GM23338 (cell line): ENCODE results near the gene SCAPER. TPM values are rescaled to one million over a fixed set of nuclear protein-coding genes. Genes with fewer than 3 reads are reported as not detected.

Experiments used
- ATAC-seq: fragments of 200-7000 bp; cut with Tn5 transposase; 3 replicates; pipeline ENCODE4 v1.9.1; 2020
- DNase-seq: peaks from one replicate; pipeline ENCODE4 v3.0.0-alpha.2; 2015; ENCODE audit warnings: low spot score
- H2AFZ ChIP-seq: fragments of 200-600 bp; sonication (generic); 2 replicates; pipeline ENCODE4 v1.8.0; 2016; ENCODE audit warnings: antibody characterized with exemption, mild to moderate bottlenecking, moderate library complexity
- H3F3A ChIP-seq: fragments of 200-600 bp; sonication (generic); replicated peaks from 2 replicates; pipeline ENCODE4 v1.8.0; 2017; ENCODE audit warnings: antibody characterized with exemption, mixed run types, low read depth
- H3K27ac ChIP-seq: fragments of 200-600 bp; sonication (generic); 2 replicates; pipeline ENCODE4 v1.6.1; 2016; ENCODE audit warnings: low read depth
- H3K27me3 ChIP-seq: fragments of 200-600 bp; sonication (generic); 2 replicates; pipeline ENCODE4 v1.8.0; 2016; ENCODE audit warnings: mild to moderate bottlenecking, mixed run types, moderate library complexity; ENCODE audit not compliant: insufficient read depth
- H3K36me3 ChIP-seq: fragments of 200-600 bp; sonication (generic); 2 replicates; pipeline ENCODE4 v1.8.0; 2016; ENCODE audit warnings: mild to moderate bottlenecking; ENCODE audit not compliant: insufficient read depth
- H3K4me1 ChIP-seq: fragments of 200-600 bp; sonication (generic); 2 replicates; pipeline ENCODE4 v1.8.0; 2016; ENCODE audit warnings: mild to moderate bottlenecking, moderate library complexity; ENCODE audit not compliant: insufficient read depth
- H3K4me2 ChIP-seq: fragments of 200-600 bp; sonication (generic); 2 replicates; pipeline ENCODE4 v1.7.1; 2017; ENCODE audit warnings: mixed run types
- H3K4me3 ChIP-seq: fragments of 200-600 bp; sonication (generic); 2 replicates; pipeline ENCODE4 v1.6.1; 2016; ENCODE audit warnings: mixed run types
- H3K79me2 ChIP-seq: fragments of 200-600 bp; sonication (generic); replicated peaks from 2 replicates; pipeline ENCODE4 v1.8.0; 2017; ENCODE audit warnings: mild to moderate bottlenecking; ENCODE audit not compliant: insufficient read depth
- H3K9me2 ChIP-seq: fragments of 200-600 bp; sonication (generic); 2 replicates; pipeline ENCODE4 v1.8.0; 2017; ENCODE audit not compliant: insufficient read depth
- H4K20me1 ChIP-seq: fragments of 200-600 bp; sonication (generic); replicated peaks from 2 replicates; pipeline ENCODE4 v1.8.0; 2017; ENCODE audit warnings: mild to moderate bottlenecking; ENCODE audit not compliant: insufficient read depth
- H3K27ac Mint-ChIP-seq: 2 replicates; pipeline ENCODE4 v1.8.0; 2020; ENCODE audit warnings: inconsistent platforms, mild to moderate bottlenecking, moderate library complexity, mixed read lengths
- H3K27me3 Mint-ChIP-seq: 3 replicates; pipeline ENCODE4 v1.8.0; 2022; ENCODE audit warnings: low read depth, mild to moderate bottlenecking, moderate library complexity, mixed read lengths, inconsistent platforms; ENCODE audit not compliant: insufficient read depth, poor library complexity
- H3K36me3 Mint-ChIP-seq: 3 replicates; pipeline ENCODE4 v1.8.0; 2021; ENCODE audit warnings: low read depth, mild to moderate bottlenecking, inconsistent platforms, moderate library complexity, mixed read lengths
- H3K4me1 Mint-ChIP-seq: 3 replicates; pipeline ENCODE4 v1.8.0; 2020; ENCODE audit warnings: mild to moderate bottlenecking, inconsistent platforms, mixed read lengths
- H3K4me3 Mint-ChIP-seq: 3 replicates; pipeline ENCODE4 v1.8.0; 2021; ENCODE audit warnings: moderate library complexity, mild to moderate bottlenecking, inconsistent platforms, mixed read lengths
- H3K9me3 Mint-ChIP-seq: 3 replicates; pipeline ENCODE4 v1.8.0; 2020; ENCODE audit warnings: moderate library complexity, mild to moderate bottlenecking, inconsistent platforms, mixed read lengths
- CREB1 ChIP-seq: fragments of 250-450 bp; sonication (Bioruptor Pico); IDR thresholded peaks from 2 replicates; pipeline ENCODE4 v1.5.0; 2020; ENCODE audit warnings: low read depth, mild to moderate bottlenecking, moderate library complexity
- CTCF ChIP-seq, 2 experiments: fragments of 200-600 bp in 1 of 2; sonication (generic) in 1 of 2; conservative IDR thresholded peaks; 2 replicates each; pipeline versions ENCODE4 v1.5.1 to v1.6.1; 2016 to 2017; ENCODE audit warnings: antibody characterized with exemption in 2 of 2, low read depth in 2 of 2, mild to moderate bottlenecking in 2 of 2, moderate library complexity in 1 of 2
- ETS1 ChIP-seq: IDR thresholded peaks from 2 replicates; pipeline ENCODE4 v1.6.1; 2016; ENCODE audit warnings: antibody characterized with exemption
- EZH2 ChIP-seq: fragments of 200-600 bp; sonication (generic); IDR thresholded peaks from one replicate; pipeline ENCODE4 v1.8.0; 2017; ENCODE audit warnings: antibody characterized with exemption, mild to moderate bottlenecking, low read depth; ENCODE audit not compliant: unreplicated experiment
- EZH2phosphoT487 ChIP-seq: fragments of 200-600 bp; sonication (generic); IDR thresholded peaks from one replicate; pipeline ENCODE4 v1.8.1; 2018; ENCODE audit warnings: antibody characterized with exemption; ENCODE audit not compliant: unreplicated experiment
- JUNB ChIP-seq: IDR thresholded peaks from one replicate; pipeline ENCODE4 v1.6.1; 2016; ENCODE audit warnings: antibody characterized with exemption; ENCODE audit not compliant: unreplicated experiment
- NANOG ChIP-seq: IDR thresholded peaks from 2 replicates; pipeline ENCODE4 v1.6.1; 2016; ENCODE audit warnings: antibody characterized with exemption, borderline replicate concordance
- POLR2AphosphoS5 ChIP-seq: IDR thresholded peaks from 2 replicates; pipeline ENCODE4 v1.6.1; 2016; ENCODE audit warnings: antibody characterized with exemption, low read depth
- REST ChIP-seq: IDR thresholded peaks from one replicate; pipeline ENCODE4 v1.6.1; 2018; ENCODE audit warnings: antibody characterized with exemption; ENCODE audit not compliant: unreplicated experiment
- STAT1 ChIP-seq: IDR thresholded peaks from one replicate; pipeline ENCODE4 v1.6.1; 2016; ENCODE audit warnings: antibody characterized with exemption; ENCODE audit not compliant: unreplicated experiment
- ZNF114 ChIP-seq: fragments of 250-450 bp; sonication (Bioruptor Pico); IDR thresholded peaks from 2 replicates; pipeline ENCODE4 v1.5.0; 2020; ENCODE audit warnings: mild to moderate bottlenecking, moderate library complexity
- ZNF331 ChIP-seq: fragments of 250-450 bp; sonication (Bioruptor Pico); IDR thresholded peaks from 2 replicates; pipeline ENCODE4 v1.5.0; 2020; ENCODE audit warnings: low read depth, mild to moderate bottlenecking, moderate library complexity
- ZNF462 ChIP-seq: fragments of 250-450 bp; sonication (Bioruptor Pico); IDR thresholded peaks from 2 replicates; pipeline ENCODE4 v1.5.0; 2020; ENCODE audit warnings: mild to moderate bottlenecking, moderate library complexity
- polyA plus RNA-seq: library from polyadenylated mRNA; unstranded; fragments of >200 nt; fragmentation: Nextera tagmentation; extraction: Ambion mirVana; gene quantifications from 2 replicates; pipeline ENCODE4 v1.2.1, GENCODE V29; 2016
- total RNA-seq: library from RNA; depleted of rRNA; stranded (reverse); fragments of >200 nt; shearing (Covaris generic); gene quantifications from 2 replicates; pipeline ENCODE4 v1.2.3, GENCODE V29; 2014

Gene SCAPER
- total and polyA plus RNA-seq, 2 experiments from 2014 or later: 9.1 to 17.6 TPM

GRCh38 chr15:76533060-76533820, 371.9 kb downstream of the SCAPER start:
- Histone ChIP-seq H3K79me2 (no peaks in the 10 kb centered on the region), H3K4me3 (no peak overlapping the region), H2AFZ (no peak overlapping the region), H3K36me3 (no peaks in the 10 kb centered on the region), H4K20me1 (no peaks in the 10 kb centered on the region), H3K27me3 (no peaks in the 10 kb centered on the region), H3K4me2 (no peak overlapping the region), H3K4me1 (no peaks in the 10 kb centered on the region), H3K27ac (no peak overlapping the region), H3F3A (no peaks in the 10 kb centered on the region), H3K9me2 (no peaks in the 10 kb centered on the region)
- Mint-ChIP-seq H3K27me3 (no peaks in the 10 kb centered on the region), H3K4me3 (no peak overlapping the region), H3K36me3 (no peaks in the 10 kb centered on the region), H3K4me1 (no peaks in the 10 kb centered on the region), H3K27ac (no peak overlapping the region), H3K9me3 (no peaks in the 10 kb centered on the region)
- TF ChIP-seq EZH2phosphoT487 (no peak), ZNF462 (CRISPR knock-in tag) (no peak), EZH2 (no peak), POLR2AphosphoS5 (no peak), NANOG (no peak), CREB1 (no peak), ETS1 (no peak), ZNF114 (CRISPR knock-in tag) (no peak), REST (no peak), JUNB (no peak), STAT1 (no peak), ZNF331 (CRISPR knock-in tag) (no peak), CTCF (conservative IDR thresholded peaks at IDR 0.05; ENCODE audit: low read depth in 2 of 2) (no peak)
- DNase-seq: no peak
- ATAC-seq: no peak
